Brain pericyte (primary cell): ENCODE results near the gene UNC5A.

Source experiments
- DNase-seq: peaks from one replicate; pipeline ENCODE4 v3.0.0-alpha.2; 2012; ENCODE audit warnings: low read depth, low spot score

Gene UNC5A

DNA sequence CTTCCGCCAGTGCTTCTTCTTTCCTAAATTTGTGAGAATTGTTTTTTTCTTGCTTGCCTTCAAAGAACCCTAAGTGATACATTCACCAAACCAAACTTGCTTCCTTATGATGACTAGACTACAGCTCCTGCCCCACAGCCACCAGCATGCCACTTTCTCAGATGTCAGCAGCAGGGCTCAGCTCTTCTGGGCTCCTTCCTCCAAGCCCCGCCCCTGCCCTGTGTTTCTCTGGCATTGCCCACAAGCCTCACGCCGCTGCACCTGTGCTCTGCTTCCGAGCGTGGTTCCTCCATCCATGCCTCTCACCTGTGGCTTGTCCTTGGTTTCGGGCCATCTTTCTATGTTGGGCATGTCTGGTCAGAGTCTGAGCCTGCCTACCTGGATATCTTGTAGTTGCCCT lies 10.6 kb downstream of the UNC5A start:
- no peak for DNase-seq

DNA sequence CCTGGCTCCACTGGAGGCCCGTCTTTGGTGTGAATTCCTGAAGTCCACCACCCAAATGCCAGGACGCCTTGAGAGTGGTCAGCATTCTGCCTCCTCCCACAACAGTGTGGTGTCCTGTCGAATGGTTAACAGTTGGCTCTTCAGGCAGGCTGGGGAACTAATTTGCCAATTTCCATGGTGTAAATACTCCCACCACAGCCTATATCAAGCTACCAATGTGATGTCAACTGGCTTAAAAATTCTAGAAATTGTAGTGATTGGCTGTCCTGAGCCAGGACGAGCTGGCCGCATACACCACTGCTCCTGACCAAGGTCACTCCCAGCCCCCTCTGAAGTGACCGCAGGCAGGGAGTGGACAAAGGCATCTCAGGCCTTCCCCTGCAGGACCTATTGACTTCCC lies 11.1 kb downstream of the UNC5A start:
- no peak for DNase-seq

GRCh38 chr5:176822041-176822792 lies 11.9 kb downstream of the UNC5A start:
- DNase-seq: no peak

GRCh38 chr5:176822793-176823481 lies 12.6 kb downstream of the UNC5A start:
- DNase-seq: no peak

DNA sequence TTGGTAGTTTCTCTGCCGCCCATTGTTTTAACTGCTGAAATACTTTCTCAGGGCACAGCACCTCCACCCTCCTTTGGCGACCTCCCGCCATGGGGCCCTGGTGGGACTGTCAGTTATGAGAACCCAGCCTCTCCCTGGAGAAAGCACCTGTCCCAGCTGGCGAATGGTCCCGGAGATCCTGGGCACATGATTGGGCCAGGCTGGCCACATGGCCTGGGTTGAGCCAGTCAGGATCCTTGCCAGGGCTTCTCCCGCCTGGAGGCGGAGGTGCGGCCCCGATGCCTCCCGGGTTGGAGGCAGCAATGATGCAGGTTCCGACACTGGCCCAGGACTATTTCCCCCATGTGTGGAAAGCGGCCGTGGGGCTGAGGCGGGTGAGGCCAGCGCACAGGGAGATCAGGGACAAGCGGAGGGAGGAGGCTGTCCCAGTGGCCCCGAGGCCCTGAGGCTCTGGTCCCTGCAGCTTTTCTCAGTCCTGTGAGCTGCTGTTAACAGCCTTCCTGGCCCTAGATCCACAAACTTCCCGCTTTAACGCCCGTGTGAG lies 13.6 kb downstream of the UNC5A start:
- DNase-seq: no peak

DNA sequence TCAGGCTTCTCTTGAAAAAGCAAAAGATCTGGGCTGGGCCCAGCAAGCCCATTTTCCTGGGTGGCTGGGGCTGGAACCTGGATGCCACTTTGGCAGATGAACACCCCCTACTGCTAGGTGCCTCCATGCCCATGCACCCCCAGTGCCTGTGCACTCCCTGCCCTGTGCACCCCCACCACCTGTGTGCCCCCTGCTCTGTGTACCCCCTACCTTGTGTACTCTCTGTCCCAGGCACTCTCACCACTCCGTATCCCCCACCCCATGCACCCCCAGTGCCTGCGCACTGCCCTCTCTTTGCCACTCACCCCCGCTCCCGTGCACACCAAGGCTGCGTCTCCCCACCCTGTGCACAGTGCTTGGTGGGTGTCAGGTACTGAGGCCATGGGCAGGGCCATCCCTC lies 14.2 kb downstream of the UNC5A start:
- no peak for DNase-seq

DNA sequence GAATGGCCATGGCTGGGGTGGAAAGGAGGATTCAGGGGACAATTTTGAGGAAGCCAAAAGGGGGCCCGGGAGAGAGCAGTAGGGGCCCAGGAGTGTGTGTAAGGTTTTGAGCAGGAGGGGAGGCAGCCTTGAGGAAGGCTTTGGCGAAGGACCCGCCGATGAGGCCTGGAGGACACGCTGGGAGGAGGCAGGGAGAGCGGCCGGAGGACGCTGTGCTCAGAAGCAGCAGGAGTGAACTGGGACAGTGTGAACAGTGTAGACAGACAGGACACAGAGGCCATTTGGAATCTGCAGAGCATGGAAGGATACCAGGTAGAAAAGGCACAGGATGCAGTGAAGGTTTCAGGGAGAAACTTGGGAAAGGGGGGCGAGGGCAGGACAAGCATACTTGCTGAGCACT lies 14.9 kb downstream of the UNC5A start:
- DNase-seq: no peak

DNA sequence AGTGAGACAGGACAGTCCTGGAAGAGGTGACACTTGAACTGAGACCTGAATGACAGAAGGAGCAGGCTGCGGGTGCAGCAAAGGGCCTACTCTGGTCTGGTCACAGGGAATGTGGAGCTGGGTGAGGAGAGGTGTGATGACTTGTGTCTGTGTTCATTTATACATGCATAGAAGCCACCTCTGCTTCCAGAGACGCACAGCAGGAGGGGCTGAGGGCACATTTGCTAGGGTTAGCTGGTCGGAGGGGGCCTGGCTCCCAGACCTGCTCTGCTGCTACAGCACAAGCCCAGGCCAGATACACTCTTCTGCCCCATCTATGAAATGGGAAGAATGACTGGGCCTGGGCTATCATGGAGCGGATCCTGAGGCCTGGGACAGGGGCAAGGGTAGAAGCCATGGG lies 15.6 kb downstream of the UNC5A start:
- no peak for DNase-seq

- DNase-seq: no peak
Measured at GRCh38 chr5:176827736-176828414, 17.5 kb downstream of the UNC5A start.

DNA sequence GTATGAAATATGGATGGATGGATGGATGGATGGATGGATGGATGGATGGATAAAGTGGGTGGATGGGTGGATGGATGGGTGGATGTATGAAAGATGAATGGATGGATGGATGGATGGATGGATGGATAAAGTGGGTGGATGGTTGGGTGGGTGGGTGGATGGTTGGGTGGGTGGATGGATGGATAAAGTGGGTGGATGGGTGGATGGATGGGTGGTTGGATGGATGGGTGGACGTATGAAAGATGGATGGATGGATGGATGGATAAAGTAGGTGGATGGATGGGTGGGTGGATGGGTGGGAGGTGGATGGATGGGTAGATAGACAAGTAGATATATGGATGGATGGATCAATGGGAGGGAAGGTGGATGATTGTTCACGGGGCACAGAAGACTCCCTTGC lies 19.0 kb downstream of the UNC5A start:
- no peak for DNase-seq

GRCh38 chr5:176830422-176830994 lies 20.1 kb downstream of the UNC5A start:
- no peak for DNase-seq

DNA sequence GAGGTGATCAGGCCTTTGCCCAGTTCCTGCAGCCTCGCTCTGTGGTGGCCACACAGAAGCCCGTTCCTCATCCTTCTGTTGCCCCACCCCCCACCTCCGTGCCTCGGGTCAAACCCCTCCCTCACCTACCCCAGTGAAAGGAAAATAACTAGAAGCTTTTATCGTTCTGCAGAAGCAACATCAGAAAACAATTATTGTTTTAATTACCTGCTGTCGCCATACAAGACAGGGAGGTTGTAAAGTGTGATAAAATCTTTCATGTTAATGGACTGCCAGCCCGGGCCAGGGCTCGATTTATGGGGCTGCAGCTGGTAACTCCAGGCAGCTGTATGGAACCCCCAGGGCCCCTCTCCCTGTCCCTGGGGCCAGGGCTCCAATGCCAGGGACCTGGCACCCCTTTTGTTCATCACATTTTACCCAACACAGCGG lies 20.6 kb downstream of the UNC5A start:
- DNase-seq: no peak

- no peak for DNase-seq
Measured at GRCh38 chr5:176831425-176831824, 21.1 kb downstream of the UNC5A start.

- DNase-seq: no peak
Measured at GRCh38 chr5:176832162-176832561, 21.8 kb downstream of the UNC5A start.

DNA sequence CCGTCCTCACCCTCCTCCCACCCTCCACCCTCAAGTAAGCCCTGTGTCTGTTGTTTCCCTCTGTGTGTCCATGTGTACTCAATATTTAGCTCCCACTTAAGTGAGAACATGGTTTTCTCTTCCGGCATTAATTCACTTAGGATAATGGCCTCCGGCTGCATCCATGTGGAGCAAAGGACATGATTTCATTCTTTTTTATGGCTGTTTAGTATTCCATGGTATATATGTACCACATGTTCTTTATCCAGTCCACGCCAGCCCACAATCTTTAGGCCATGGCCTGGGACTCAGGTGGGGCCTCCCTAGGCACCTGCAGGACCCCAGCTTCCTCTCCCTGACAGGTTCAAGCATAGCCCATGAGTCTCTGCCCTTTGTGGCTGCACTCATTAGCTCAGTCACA lies 22.9 kb downstream of the UNC5A start:
- DNase-seq: no peak

DNA sequence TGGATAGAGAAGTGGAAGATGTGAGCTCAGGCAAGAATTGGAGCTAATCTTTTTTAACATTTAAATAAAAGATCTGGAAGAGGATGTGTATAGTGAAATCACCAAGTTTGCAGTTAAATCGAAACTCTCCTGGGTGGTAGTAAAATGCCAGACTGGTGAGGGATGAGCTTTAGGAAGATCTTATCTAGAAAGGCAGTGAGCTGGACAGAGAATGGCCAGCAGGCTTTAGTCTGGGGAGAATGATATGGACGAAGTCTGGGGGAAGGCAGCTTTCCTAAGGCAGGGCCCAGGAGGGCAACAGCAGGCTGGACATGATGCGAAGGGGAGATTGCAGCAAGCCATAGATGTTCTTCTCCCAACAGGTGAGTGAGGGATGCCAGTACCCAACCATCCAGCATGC lies 25.6 kb downstream of the UNC5A start:
- no peak for DNase-seq

DNA sequence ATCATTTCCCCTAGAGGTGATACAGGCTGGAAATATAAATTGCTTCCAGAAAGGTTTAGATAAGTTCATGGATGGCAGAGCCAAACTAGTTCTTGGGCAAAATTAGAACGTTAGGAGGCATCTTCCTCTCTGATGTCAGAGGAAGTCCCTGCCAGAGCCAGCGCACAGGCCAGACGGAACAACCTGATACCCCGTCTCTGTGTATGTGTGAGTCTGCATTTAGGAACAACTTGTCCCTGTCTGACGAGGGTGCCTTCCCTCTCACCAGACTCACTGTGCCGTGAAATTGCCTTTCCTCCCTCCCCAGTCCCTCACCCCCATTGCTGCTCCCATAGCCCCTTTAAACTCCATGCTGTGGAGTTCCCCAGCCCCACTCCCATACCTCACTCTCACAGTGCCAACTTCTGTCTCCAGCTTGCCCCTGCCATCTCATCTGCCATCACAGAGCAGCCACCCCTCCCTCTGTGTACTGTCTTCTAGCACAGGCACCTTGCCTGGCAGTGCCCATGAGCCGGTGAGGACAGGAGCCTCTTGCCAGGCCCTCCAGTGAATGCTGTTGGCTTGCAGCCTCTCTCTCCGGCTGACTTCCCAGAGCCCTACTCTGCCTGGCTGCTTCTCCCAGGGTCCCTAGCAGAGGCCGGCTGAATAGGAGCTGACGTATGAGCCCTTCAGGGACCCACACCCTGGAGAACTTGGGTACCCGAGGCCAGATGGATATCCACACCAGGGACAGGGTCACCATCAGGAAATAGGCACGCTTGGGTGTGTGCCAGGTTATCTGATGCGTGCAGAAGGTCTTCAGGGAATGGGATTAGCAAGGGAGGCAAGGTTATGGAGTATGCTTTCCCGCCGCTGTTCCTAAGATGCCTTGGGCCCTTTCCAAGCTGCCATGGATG lies 26.7 kb downstream of the UNC5A start:
- no peak for DNase-seq

DNA sequence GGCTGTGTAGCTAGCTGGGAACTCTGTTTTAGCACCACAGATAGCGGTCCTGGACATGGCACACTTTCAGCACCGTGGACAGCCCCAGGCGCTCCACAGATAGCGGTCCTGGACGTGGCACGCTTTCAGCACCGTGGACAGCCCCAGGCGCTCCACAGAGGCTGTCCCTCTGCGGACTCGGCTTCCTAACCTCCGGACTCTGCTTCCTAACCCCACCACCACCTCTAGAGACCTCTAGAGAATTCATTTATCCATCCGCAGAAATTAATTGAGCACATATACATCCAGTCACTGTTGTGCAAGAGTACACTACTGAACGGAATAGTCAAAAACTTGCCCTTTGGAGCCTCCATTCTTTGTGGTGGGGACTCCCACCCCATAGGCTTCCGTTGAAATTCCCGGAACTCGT lies 27.4 kb downstream of the UNC5A start:
- peak; percentile 67 for DNase-seq

DNA sequence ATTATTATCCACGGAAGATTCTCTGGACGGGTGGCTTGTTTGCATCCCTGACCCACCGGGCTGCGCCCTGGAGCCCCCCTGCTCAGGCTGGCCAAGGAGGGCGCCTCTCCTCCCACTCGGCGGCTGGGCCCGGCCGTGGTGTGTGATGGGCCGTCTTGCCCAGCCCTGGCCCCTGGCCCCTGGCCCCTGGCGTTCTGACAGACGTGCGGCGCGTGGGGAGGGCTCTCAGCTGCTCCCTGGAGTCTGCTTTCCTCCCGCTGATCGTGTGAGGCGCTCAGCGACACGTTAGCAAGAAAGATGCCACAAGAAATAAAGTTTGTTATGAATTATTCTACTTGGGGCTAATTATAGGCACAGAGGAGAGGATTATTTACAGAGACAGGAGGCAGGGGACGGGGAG lies 33.3 kb downstream of the UNC5A start:
- DNase-seq: no peak

- DNase-seq: no peak
Measured at GRCh38 chr5:176844281-176844680, 33.9 kb downstream of the UNC5A start.

- no peak for DNase-seq
Measured at GRCh38 chr5:176844706-176845391, 34.5 kb downstream of the UNC5A start.
